UCSD-AML1 (cell line): ENCODE data around the gene LAMP1.
"Not testable (repeated sequence)": the region's sequence is repeated elsewhere in the genome, so short reads cannot be mapped to it uniquely, and the experiment has no call there.

ENCODE experiments used
- DNase-seq: peaks from one replicate; lab custom pipeline; 2025; ENCODE audit not compliant: unreplicated experiment; lab: John Stamatoyannopoulos, UW

Gene LAMP1

GRCh38 chr13:113325779-113326178 lies 28.7 kb downstream of the LAMP1 start:
- no peak for DNase-seq

GRCh38 chr13:113327391-113327765 lies 30.3 kb downstream of the LAMP1 start:
- DNase-seq: no peak

- DNase-seq: no peak
Observed at GRCh38 chr13:113327766-113328471, 30.9 kb downstream of the LAMP1 start.

GRCh38 chr13:113328851-113329250 lies 31.8 kb downstream of the LAMP1 start:
- DNase-seq: no peak

GRCh38 chr13:113329656-113330312 lies 32.7 kb downstream of the LAMP1 start:
- DNase-seq: no peak

- no peak for DNase-seq
Observed at GRCh38 chr13:113332615-113333014, 35.6 kb downstream of the LAMP1 start.

- no peak for DNase-seq
Observed at GRCh38 chr13:113333076-113333475, 36.0 kb downstream of the LAMP1 start.

GRCh38 chr13:113337556-113337955 lies 40.5 kb downstream of the LAMP1 start:
- no peak for DNase-seq

- no peak for DNase-seq
Observed at GRCh38 chr13:113337976-113338375, 40.9 kb downstream of the LAMP1 start.

GRCh38 chr13:113338451-113338850 lies 41.4 kb downstream of the LAMP1 start:
- no peak for DNase-seq

GRCh38 chr13:113342820-113343691 lies 46.0 kb downstream of the LAMP1 start:
- DNase-seq: no peak

- DNase-seq: no peak
Observed at GRCh38 chr13:113343692-113343968, 46.6 kb downstream of the LAMP1 start.

- no peak for DNase-seq
Observed at GRCh38 chr13:113345486-113345885, 48.4 kb downstream of the LAMP1 start.

- not testable (repeated sequence) for DNase-seq
Observed at GRCh38 chr13:113347736-113348225, 50.7 kb downstream of the LAMP1 start.

GRCh38 chr13:113348591-113348990 lies 51.6 kb downstream of the LAMP1 start:
- DNase-seq: no peak

GRCh38 chr13:113349050-113349449 lies 52.0 kb downstream of the LAMP1 start:
- no peak for DNase-seq

- DNase-seq: no peak
Observed at GRCh38 chr13:113349491-113349890, 52.5 kb downstream of the LAMP1 start.

- no peak for DNase-seq
Observed at GRCh38 chr13:113350065-113350937, 53.3 kb downstream of the LAMP1 start.

GRCh38 chr13:113350938-113351335 lies 53.9 kb downstream of the LAMP1 start:
- no peak for DNase-seq

GRCh38 chr13:113351514-113352026 lies 54.5 kb downstream of the LAMP1 start:
- DNase-seq: no peak

GRCh38 chr13:113353254-113353653 lies 56.2 kb downstream of the LAMP1 start:
- DNase-seq: no peak
